ENCODE results near the gene RYR2.
"Not testable (repeated sequence)": the region's sequence is repeated elsewhere in the genome, so short reads cannot be mapped to it uniquely, and the experiment has no call there.

Gene RYR2

GRCh38 chr1:237261198-237261597 lies 219.2 kb downstream of the RYR2 start:
- no peak for DNase-seq (ENCODE audit: low spot score)

DNA sequence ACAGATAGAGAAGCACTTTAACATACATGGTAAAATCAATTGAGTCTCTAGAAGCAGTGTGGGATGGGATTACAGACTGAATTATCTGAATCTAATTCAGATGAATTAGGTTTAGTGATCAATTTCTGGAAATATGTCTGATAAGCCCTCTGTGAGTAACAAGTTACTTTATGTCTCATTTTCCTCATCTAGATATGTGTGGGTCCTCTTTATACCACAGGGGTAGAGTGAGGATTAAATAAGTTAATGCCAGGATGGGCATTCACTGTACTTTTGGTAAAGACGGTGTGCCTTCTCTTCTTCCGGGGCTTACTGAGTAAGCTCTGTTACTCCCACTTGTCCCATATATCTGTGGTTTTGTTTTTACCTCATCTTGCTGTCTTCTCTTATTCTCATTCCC lies 225.8 kb downstream of the RYR2 start:
- DNase-seq (ENCODE audit: low spot score), result no peak

- DNase-seq (ENCODE audit: low spot score), result no peak
Measured at GRCh38 chr1:237269938-237270337, 228.0 kb downstream of the RYR2 start.

- DNase-seq (ENCODE audit: low spot score), result no peak
Measured at GRCh38 chr1:237270353-237270752, 228.4 kb downstream of the RYR2 start.

DNA sequence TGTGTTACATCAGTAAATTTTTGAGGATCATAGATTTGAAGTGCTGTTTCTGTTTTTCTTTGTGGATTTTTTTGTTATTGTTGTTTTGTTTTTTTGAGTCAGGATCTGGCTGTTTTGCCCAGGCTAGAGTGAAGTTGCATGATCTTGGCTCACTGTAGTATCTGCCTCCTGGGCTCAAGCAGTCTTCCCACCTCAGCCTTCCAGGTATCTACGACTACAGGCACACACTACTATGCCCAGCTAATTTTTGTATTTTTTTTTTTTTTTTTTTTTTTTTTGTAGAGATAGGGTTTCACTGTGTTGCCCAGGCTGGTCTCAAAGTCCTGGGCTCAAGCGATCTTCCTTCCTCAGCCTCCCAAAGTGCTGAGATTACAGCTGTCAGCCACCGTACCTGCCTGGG lies 236.0 kb downstream of the RYR2 start:
- not testable (repeated sequence) for DNase-seq (ENCODE audit: low spot score)

DNA sequence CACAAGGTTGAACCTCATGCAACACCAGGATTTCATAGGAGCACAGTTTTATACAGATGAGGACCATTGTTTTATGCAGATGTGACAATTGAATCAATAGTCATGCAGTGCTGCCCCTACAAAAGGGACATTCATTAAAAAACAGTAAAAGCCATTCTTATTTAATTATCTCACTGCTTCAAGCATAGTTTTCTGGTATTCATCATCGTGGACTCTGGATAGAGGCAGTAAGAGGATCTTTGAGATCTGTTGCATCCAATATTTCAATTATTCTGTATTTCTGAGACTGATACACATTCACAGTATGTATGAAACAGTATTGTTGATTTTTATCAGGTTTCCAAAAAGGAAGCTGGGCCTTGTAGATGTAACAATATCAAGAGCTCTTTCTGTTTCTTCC lies 237.6 kb downstream of the RYR2 start:
- DNase-seq (ENCODE audit: low spot score), result peak; percentile 76

- DNase-seq (ENCODE audit: low spot score), result peak; percentile 46
Measured at GRCh38 chr1:237281481-237281880, 239.5 kb downstream of the RYR2 start.

- DNase-seq (ENCODE audit: low spot score), result no peak
Measured at GRCh38 chr1:237282208-237282783, 240.3 kb downstream of the RYR2 start.

DNA sequence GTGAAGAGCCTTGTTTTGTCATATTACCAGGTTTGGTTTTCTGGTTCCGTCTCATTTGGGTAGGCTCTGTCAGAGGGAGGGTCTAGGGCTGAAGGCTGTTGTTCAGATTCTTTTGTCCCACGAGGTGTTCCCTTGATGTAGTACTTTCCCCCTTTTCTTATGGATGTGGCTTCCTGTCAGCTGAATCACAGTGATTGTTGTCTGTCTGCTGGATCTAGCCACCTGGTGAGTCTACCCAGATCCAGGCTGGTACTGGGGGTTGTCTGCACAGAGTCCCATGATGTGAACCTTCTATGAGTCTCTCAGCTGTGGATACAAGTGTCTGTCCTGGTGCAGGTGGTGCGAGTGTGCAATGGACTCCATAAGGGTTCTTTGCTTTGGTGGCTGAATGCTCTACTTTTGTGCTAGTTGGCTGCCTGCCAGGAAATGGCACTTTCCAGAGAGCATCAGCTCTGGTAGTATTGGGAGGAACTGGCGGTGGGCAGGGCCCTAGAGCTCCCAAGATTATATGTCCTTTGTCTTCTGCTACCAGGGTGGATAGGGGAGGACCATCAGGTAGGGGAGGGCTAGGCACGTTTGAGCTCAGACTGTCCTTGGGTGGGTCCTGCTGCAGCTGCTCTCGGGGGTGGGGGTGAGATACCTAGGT lies 246.0 kb downstream of the RYR2 start:
- DNase-seq (ENCODE audit: low spot score), result no peak

GRCh38 chr1:237293804-237294203 lies 251.8 kb downstream of the RYR2 start:
- no peak for DNase-seq (ENCODE audit: low spot score)

DNA sequence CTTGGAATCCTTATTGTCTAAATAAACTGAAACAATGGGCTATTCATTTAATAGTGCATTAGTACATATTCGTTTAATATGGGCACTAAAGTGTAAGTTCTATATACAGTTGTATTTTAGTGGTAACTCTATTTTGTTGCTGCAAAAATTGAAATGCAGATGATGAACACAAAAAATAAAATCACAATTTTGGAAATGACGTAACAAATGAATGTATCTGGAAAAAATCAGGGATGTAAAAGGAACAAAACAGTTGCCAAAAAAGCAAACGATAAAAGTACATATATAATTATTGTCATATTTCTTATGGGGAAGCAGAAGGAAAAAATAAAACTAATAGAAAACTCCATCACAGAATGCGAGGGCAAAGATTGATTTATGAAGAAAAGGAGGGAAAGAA lies 254.9 kb downstream of the RYR2 start:
- no peak for DNase-seq (ENCODE audit: low spot score)

- no peak for DNase-seq (ENCODE audit: low spot score)
Measured at GRCh38 chr1:237300642-237301041, 258.7 kb downstream of the RYR2 start.

DNA sequence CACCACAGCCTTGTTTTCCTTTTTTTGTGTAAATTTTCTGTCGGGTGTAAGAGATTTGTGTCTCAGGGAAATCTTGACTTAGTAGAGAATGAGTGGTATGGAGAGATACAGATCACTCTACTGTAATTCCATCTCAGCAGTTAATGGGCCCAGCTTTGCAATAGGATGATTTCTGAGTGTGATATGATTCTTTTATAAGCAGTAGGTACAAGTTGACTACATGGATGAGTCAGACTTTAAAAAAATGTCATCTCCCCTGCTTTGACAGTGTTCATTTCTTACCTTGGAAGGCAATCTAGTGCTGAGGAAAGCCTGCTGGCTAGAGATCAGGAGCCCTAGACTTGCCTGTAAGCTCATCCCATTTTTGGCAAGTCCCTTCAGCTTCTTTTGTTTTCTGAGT lies 261.9 kb downstream of the RYR2 start:
- DNase-seq (ENCODE audit: low spot score), result no peak

- DNase-seq (ENCODE audit: low spot score), result no peak
Measured at GRCh38 chr1:237306726-237307125, 264.7 kb downstream of the RYR2 start.

GRCh38 chr1:237309595-237310118 lies 267.7 kb downstream of the RYR2 start:
- no peak for DNase-seq (ENCODE audit: low spot score)

DNA sequence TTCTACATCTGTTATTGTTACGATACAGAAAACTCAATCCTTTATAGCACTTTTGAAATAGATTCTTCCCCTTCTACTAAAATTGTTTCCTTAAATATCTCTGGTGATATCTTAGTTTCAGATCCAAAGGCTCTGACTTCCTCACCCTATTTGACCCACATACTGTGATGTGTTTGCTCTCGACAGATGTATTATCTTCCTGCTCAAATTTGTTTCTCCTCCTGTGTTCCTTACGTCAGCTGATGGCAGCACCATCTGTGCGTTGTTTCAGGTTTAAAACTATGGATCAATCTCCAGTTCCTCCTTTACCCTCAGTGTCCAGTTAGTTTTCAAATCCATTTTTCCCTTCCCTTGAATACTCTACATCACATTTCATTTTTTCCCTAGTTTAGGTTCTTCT lies 274.4 kb downstream of the RYR2 start:
- DNase-seq (ENCODE audit: low spot score), result no peak

- DNase-seq (ENCODE audit: low spot score), result no peak
Measured at GRCh38 chr1:237318748-237319147, 276.8 kb downstream of the RYR2 start.

- DNase-seq (ENCODE audit: low spot score), result no peak
Measured at GRCh38 chr1:237320890-237321289, 278.9 kb downstream of the RYR2 start.

DNA sequence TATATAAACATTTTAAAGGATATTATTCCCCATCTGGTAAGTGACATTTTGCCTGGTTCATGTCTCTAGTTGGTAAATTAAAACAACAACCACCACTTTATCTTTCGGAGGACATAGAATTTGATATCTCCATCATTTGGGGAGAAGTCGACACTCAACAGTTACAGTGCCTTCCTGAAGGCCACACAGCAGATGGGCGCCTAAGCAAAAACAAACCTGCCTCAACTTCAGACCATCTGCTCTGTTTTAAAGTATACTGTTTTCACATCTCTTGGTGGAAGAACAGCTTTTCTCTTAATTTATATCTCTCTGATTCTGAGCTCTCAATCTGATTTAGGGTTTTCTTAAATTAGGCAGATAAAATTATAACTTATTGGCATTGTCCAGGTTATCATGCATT lies 282.2 kb downstream of the RYR2 start:
- DNase-seq (ENCODE audit: low spot score), result no peak

DNA sequence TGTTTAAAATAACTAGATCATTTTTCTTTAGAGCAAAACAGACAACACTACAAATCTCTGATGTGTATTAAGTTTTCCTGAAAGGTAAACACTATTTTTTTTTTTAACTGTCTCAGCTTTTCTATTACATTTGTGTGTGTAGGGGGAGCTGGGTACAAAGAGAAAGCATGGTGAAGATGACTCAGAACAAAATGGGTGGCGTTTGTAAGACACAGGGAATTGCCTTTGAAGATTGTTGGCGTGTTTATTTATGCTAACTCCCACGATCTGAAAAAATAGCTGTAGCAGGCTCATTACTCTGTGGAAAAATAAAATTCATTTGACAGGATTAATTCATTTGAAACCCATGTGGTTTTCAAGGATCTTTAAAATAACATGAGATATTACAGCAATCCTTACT lies 285.1 kb downstream of the RYR2 start:
- no peak for DNase-seq (ENCODE audit: low spot score)

GRCh38 chr1:237340892-237341291 lies 298.9 kb downstream of the RYR2 start:
- no peak for DNase-seq (ENCODE audit: low spot score)

DNA sequence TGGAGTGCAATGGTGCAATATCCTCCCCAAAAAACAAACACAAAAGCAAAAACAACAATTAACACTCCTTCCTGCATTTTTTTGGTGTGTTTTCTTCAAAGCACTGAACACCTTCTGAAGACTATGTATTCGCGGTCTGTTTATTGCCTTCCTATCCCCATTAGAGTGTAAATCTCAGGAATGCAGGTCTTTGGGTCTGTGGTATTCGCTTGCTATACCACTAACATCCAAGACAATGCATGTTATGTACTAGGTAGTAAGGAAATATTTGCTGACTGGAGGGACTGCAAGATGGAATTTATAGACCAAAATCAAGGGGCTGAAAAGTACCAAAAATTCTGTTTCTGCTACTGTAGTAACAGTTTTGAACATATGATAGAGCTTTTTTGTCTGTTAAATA lies 299.4 kb downstream of the RYR2 start:
- DNase-seq (ENCODE audit: low spot score), result no peak

GRCh38 chr1:237342730-237343129 lies 300.7 kb downstream of the RYR2 start:
- no peak for DNase-seq (ENCODE audit: low spot score)

DNA sequence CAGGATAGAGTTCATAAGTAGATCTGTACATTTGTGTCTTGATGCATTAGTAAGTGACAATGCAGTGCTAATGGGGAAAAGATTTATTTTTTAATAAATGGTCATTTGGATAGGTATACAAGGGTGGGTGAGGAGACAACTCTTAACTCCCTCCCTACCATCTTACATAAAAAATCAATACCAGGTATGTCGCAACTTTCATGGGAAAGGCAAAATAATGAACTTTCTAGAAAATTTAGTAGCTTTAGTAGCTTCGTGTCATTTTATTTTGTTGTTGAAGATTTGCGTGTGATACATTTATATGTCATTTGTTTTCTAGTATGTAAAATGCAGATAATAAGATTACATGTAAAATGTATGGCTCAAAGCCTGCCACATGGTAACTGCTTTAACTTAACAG lies 310.8 kb downstream of the RYR2 start:
- no peak for DNase-seq (ENCODE audit: low spot score)

All from pons (tissue), 1 donor.